Gastrocnemius medialis (tissue), 4 donors: ENCODE results near the gene MSANTD2. TPM values are rescaled to one million over a fixed set of nuclear protein-coding genes. Genes with fewer than 3 reads are reported as not detected.
A peak's percentile ranks its signal among the peaks of the same experiment; 100 is the strongest.
"Not testable (repeated sequence)": the region's sequence is repeated elsewhere in the genome, so short reads cannot be mapped to it uniquely, and the experiment has no call there.

Source experiments
- ATAC-seq, 2 donors: fragments of 150-250 bp; one replicate each; pipeline ENCODE4 v1.9.1; 2016
- DNase-seq, 2 donors: peaks; one replicate each; pipeline ENCODE4 v3.0.0-alpha.2; 2019
- H3K27ac ChIP-seq, 4 donors: fragments of 200-600 bp; sonication (generic); 1 replicate in 1 of 4; 2 replicates in 3 of 4; pipeline ENCODE4 v1.5.1; 2016 to 2018; ENCODE audit warnings: mild to moderate bottlenecking in 2 of 4, moderate library complexity in 1 of 4
- H3K27me3 ChIP-seq, 3 donors: fragments of 200-600 bp; sonication (generic) in 2 of 3; 1 replicate in 1 of 3; 2 replicates in 2 of 3; pipeline versions ENCODE4 v1.5.1 to v1.6.0; 2016 to 2019; ENCODE audit warnings: mild to moderate bottlenecking in 1 of 3, moderate library complexity in 1 of 3
- H3K36me3 ChIP-seq, 2 donors: fragments of 200-600 bp; sonication (generic) in 1 of 2; one replicate each; pipeline ENCODE4 v1.5.1; 2017 to 2018
- H3K4me1 ChIP-seq, 2 donors: fragments of 200-600 bp; sonication (generic) in 1 of 2; one replicate each; pipeline ENCODE4 v1.5.1; 2016 to 2017; ENCODE audit warnings: mild to moderate bottlenecking in 2 of 2
- H3K4me3 ChIP-seq, 4 donors: fragments of 200-600 bp; sonication (generic) in 3 of 4; 1 replicate in 1 of 4; 2 replicates in 3 of 4; pipeline ENCODE4 v1.5.1; 2016 to 2019; ENCODE audit warnings: mild to moderate bottlenecking in 2 of 4
- H3K9me3 ChIP-seq, 3 donors: fragments of 200-600 bp; sonication (generic) in 2 of 3; 1 replicate in 1 of 3; 2 replicates in 2 of 3; pipeline ENCODE4 v1.5.1; 2016 to 2019
- CTCF ChIP-seq, 5 experiments: fragments of 450-650 bp in 3 of 5; fragments of 200-600 bp in 2 of 5; sonication (generic) in 2 of 5; IDR thresholded peaks in 4 of 5; conservative IDR thresholded peaks in 1 of 5; 1 replicate in 4 of 5; 2 replicates in 1 of 5; pipeline ENCODE4 v1.5.1; 2016 to 2019; ENCODE audit warnings: antibody characterized with exemption in 5 of 5, mild to moderate bottlenecking in 3 of 5, moderate library complexity in 3 of 5
- POLR2A ChIP-seq, 2 donors: fragments of 450-650 bp; IDR thresholded peaks; one replicate each; pipeline ENCODE4 v1.6.1; 2017; ENCODE audit warnings: antibody characterized with exemption in 2 of 2, mild to moderate bottlenecking in 2 of 2, moderate library complexity in 2 of 2
- in situ Hi-C, 4 donors: fragments of 200-750 bp; cut with MboI; loops; one replicate each; pipeline versions ENCODE4 v1.15.0 to v1.8.0; 2017; ENCODE audit warnings: low sequenced_read_pairs in 4 of 4
- intact Hi-C: fragments of 100-400 bp; cut with DNase I; formaldehyde crosslinking; loops from one replicate; pipeline ENCODE4 v1.15.1; 2023; ENCODE audit warnings: low total_unique reads
- total RNA-seq, 4 donors: library from RNA; depleted of rRNA; stranded (reverse); fragments of >200 nt; gene quantifications; one replicate each; pipeline versions ENCODE4 v1.1.0 to v1.2.3, GENCODE V29; 2016

The MSANTD2 gene
- total RNA-seq, 4 donors from 2014 or later, result 3.3 to 5.1 (median 3.8) TPM

GRCh38 chr11:124783002-124783401, 17.2 kb downstream of the MSANTD2 start:
- Histone ChIP-seq H3K4me1 (no peaks in the 10 kb centered on the region), H3K4me3 (no peak overlapping the region), H3K9me3 (no peaks in the 10 kb centered on the region), H3K27me3 (no peaks in the 10 kb centered on the region), H3K36me3 (no peaks in the 10 kb centered on the region), H3K27ac (no peak overlapping the region)
- no peak for TF ChIP-seq POLR2A (IDR thresholded peaks at IDR 0.05)
- no peak for TF ChIP-seq CTCF (IDR thresholded peaks at IDR 0.05 in 4 of 5, conservative IDR thresholded peaks at IDR 0.05 in 1 of 5)
- in situ Hi-C loops, result no loop called here
- DNase-seq, result no peak
- intact Hi-C loops, result no loop called here
- no peak for ATAC-seq

- DNase-seq (no peak), ATAC-seq (no peak)
- no peak for TF ChIP-seq CTCF (IDR thresholded peaks at IDR 0.05 in 4 of 5, conservative IDR thresholded peaks at IDR 0.05 in 1 of 5)
- no peak for TF ChIP-seq POLR2A (IDR thresholded peaks at IDR 0.05)
- intact Hi-C loops (no loop called here), in situ Hi-C loops (no loop called here)
- Histone ChIP-seq H3K27me3 (no peaks in the 10 kb centered on the region), H3K4me3 (no peak overlapping the region), H3K36me3 (no peaks in the 10 kb centered on the region), H3K4me1 (no peaks in the 10 kb centered on the region), H3K9me3 (no peaks in the 10 kb centered on the region), H3K27ac (no peak overlapping the region)
Observed at GRCh38 chr11:124779568-124779967, 20.6 kb downstream of the MSANTD2 start.

- in situ Hi-C loops, result no loop called here
- ATAC-seq, result no peak
Observed at GRCh38 chr11:124778281-124778680, 21.9 kb downstream of the MSANTD2 start.

GRCh38 chr11:124776865-124777645, 23.2 kb downstream of the MSANTD2 start:
- no peak for TF ChIP-seq CTCF (IDR thresholded peaks at IDR 0.05 in 4 of 5, conservative IDR thresholded peaks at IDR 0.05 in 1 of 5)
- TF ChIP-seq POLR2A (IDR thresholded peaks at IDR 0.05), result no peak
- H3K9me3 ChIP-seq, result no peaks in the 10 kb centered on the region
- H3K27me3 ChIP-seq, result no peaks in the 10 kb centered on the region
- intact Hi-C loops (no loop called here), in situ Hi-C loops (no loop called here)
- peaks cover 0 to 4% of the 10 kb centered on the region in 2 donors for H3K36me3 ChIP-seq
- DNase-seq, result no peak
- no peak overlapping the region for H3K4me3 ChIP-seq
- H3K27ac ChIP-seq, result peak overlapping the region in 1 of 4 donors; percentile 8
- H3K4me1 ChIP-seq, result no peaks in the 10 kb centered on the region
- no peak for ATAC-seq

More at GRCh38 chr11:124778281-124778680, 21.9 kb downstream of the MSANTD2 start:
- Histone ChIP-seq H3K9me3 (no peaks in the 10 kb centered on the region), H3K4me1 (no peaks in the 10 kb centered on the region), H3K27me3 (no peaks in the 10 kb centered on the region), H3K36me3 (no peaks in the 10 kb centered on the region), H3K27ac (no peak overlapping the region), H3K4me3 (no peak overlapping the region)
- TF ChIP-seq POLR2A (IDR thresholded peaks at IDR 0.05) (no peak), CTCF (IDR thresholded peaks at IDR 0.05 in 4 of 5, conservative IDR thresholded peaks at IDR 0.05 in 1 of 5) (no peak)
- intact Hi-C loops, result no loop called here
- DNase-seq, result no peak

GRCh38 chr11:124770959-124771358, 29.2 kb downstream of the MSANTD2 start:
- intact Hi-C loops, H3K9me3 ChIP-seq, H3K27me3 ChIP-seq, H3K4me1 ChIP-seq, DNase-seq, in situ Hi-C loops, ATAC-seq, H3K4me3 ChIP-seq, H3K27ac ChIP-seq: not testable (repeated sequence)
- peaks cover 0 to 47% of the 10 kb centered on the region in 2 donors for H3K36me3 ChIP-seq
